NCI-H1092 (cell line): ENCODE data around the gene SULT1C4.

Source experiments
- DNase-seq: peaks from one replicate; lab custom pipeline; 2025; lab: John Stamatoyannopoulos, UW

SULT1C4 gene

GRCh38 chr2:108370080-108370479 lies 7.7 kb upstream of the SULT1C4 start:
- DNase-seq: no peak

- no peak for DNase-seq
Observed at GRCh38 chr2:108376774-108377173, 980 bp upstream of the SULT1C4 start.

GRCh38 chr2:108377401-108377800 lies 353 bp upstream of the SULT1C4 start:
- no peak for DNase-seq

- DNase-seq: no peak
Observed at GRCh38 chr2:108378851-108379250, 1.1 kb downstream of the SULT1C4 start.

GRCh38 chr2:108382196-108382595 lies 4.4 kb downstream of the SULT1C4 start:
- no peak for DNase-seq

GRCh38 chr2:108383146-108383830 lies 5.5 kb downstream of the SULT1C4 start:
- DNase-seq: no peak

- DNase-seq: no peak
Observed at GRCh38 chr2:108384662-108385393, 7.1 kb downstream of the SULT1C4 start.

- no peak for DNase-seq
Observed at GRCh38 chr2:108385411-108386071, 7.8 kb downstream of the SULT1C4 start.

- DNase-seq: no peak
Observed at GRCh38 chr2:108388045-108388444, 10.3 kb downstream of the SULT1C4 start.

GRCh38 chr2:108390340-108390739 lies 12.6 kb downstream of the SULT1C4 start:
- DNase-seq: no peak

- DNase-seq: no peak
Observed at GRCh38 chr2:108392029-108392428, 14.3 kb downstream of the SULT1C4 start.

GRCh38 chr2:108393197-108393596 lies 15.4 kb downstream of the SULT1C4 start:
- DNase-seq: no peak

GRCh38 chr2:108395155-108395554 lies 17.4 kb downstream of the SULT1C4 start:
- DNase-seq: no peak

GRCh38 chr2:108396845-108397244 lies 19.1 kb downstream of the SULT1C4 start:
- no peak for DNase-seq

- DNase-seq: no peak
Observed at GRCh38 chr2:108399479-108399878, 21.7 kb downstream of the SULT1C4 start.

GRCh38 chr2:108401800-108402199 lies 24.0 kb downstream of the SULT1C4 start:
- no peak for DNase-seq

GRCh38 chr2:108403494-108403893 lies 25.7 kb downstream of the SULT1C4 start:
- DNase-seq: no peak

- no peak for DNase-seq
Observed at GRCh38 chr2:108404784-108405397, 27.1 kb downstream of the SULT1C4 start.

GRCh38 chr2:108407864-108408729 lies 30.3 kb downstream of the SULT1C4 start:
- DNase-seq: no peak

GRCh38 chr2:108409768-108410167 lies 32.0 kb downstream of the SULT1C4 start:
- DNase-seq: no peak

- DNase-seq: no peak
Observed at GRCh38 chr2:108412995-108413710, 35.4 kb downstream of the SULT1C4 start.
